GM12875 (cell line): ENCODE measurements around the gene TRPM8.

Source experiments
- H3K4me3 ChIP-seq: one replicate; pipeline ENCODE4 v1.5.1; 2011; ENCODE audit warnings: low read depth, low read length, control low read depth
- CTCF ChIP-seq: IDR thresholded peaks from 2 replicates; pipeline ENCODE4 v1.5.1; 2011; ENCODE audit warnings: low read depth, mild to moderate bottlenecking, control low read depth, inconsistent platforms, low read length, moderate library complexity, borderline replicate concordance; ENCODE audit not compliant: insufficient read depth

The TRPM8 gene

GRCh38 chr2:234026693-234027254 lies 109.6 kb downstream of the TRPM8 start:
- no peak for TF ChIP-seq CTCF
- H3K4me3 ChIP-seq: no peak overlapping the region

GRCh38 chr2:234027641-234028040 lies 110.5 kb downstream of the TRPM8 start:
- no peak overlapping the region for H3K4me3 ChIP-seq
- TF ChIP-seq CTCF: no peak

GRCh38 chr2:234029150-234029733 lies 112.1 kb downstream of the TRPM8 start:
- TF ChIP-seq CTCF: no peak
- H3K4me3 ChIP-seq: no peak overlapping the region

GRCh38 chr2:234031207-234031606 lies 114.0 kb downstream of the TRPM8 start:
- no peak for TF ChIP-seq CTCF
- no peak overlapping the region for H3K4me3 ChIP-seq

- H3K4me3 ChIP-seq: no peak overlapping the region
- TF ChIP-seq CTCF: no peak
Measured at GRCh38 chr2:234032279-234032856, 115.2 kb downstream of the TRPM8 start.

- no peak for TF ChIP-seq CTCF
- no peak overlapping the region for H3K4me3 ChIP-seq
Measured at GRCh38 chr2:234033174-234033573, 116.0 kb downstream of the TRPM8 start.

- H3K4me3 ChIP-seq: no peak overlapping the region
- no peak for TF ChIP-seq CTCF
Measured at GRCh38 chr2:234033885-234034284, 116.7 kb downstream of the TRPM8 start.
